Spinal cord (tissue), 10 donors: ENCODE measurements around the gene TLDC2. TPM values are rescaled to one million over a fixed set of nuclear protein-coding genes. Genes with fewer than 3 reads are reported as not detected.

ENCODE experiments used
- DNase-seq, 6 donors: peaks; one replicate each; pipeline versions ENCODE4 v3.0.0 to v3.0.0-alpha.2; 2013 to 2015; ENCODE audit warnings: low spot score in 6 of 6, low read depth in 4 of 6
- H3K27ac ChIP-seq: one replicate; pipeline ENCODE4 v1.5.1; 2013; ENCODE audit warnings: low read depth, low read length, control low read depth
- H3K27me3 ChIP-seq: one replicate; pipeline ENCODE4 v1.6.1; 2013; ENCODE audit warnings: low read length; ENCODE audit not compliant: control insufficient read depth, insufficient read depth
- H3K36me3 ChIP-seq: one replicate; pipeline ENCODE4 v1.6.1; 2013; ENCODE audit warnings: low read length; ENCODE audit not compliant: control insufficient read depth, insufficient read depth
- H3K4me1 ChIP-seq: one replicate; pipeline ENCODE4 v1.6.1; 2013; ENCODE audit warnings: low read length; ENCODE audit not compliant: control insufficient read depth, insufficient read depth
- H3K4me3 ChIP-seq: one replicate; pipeline ENCODE4 v1.5.1; 2013; ENCODE audit warnings: low read depth, low read length, control low read depth
- H3K9me3 ChIP-seq: one replicate; pipeline ENCODE4 v1.6.1; 2013; ENCODE audit warnings: low read length; ENCODE audit not compliant: control insufficient read depth, insufficient read depth
- WGBS: methylation state at CpG from one replicate; pipeline ENCODE4 v1.1.5; 2013; ENCODE audit warnings: missing lambda C conversion rate; ENCODE audit not compliant: insufficient coverage; 5-methylcytosine and 5-hydroxymethylcytosine counted together
- polyA plus RNA-seq, 2 donors: library from polyadenylated mRNA; unstranded; fragments of 120-200 nt; gene quantifications; one replicate each; pipeline ENCODE4 v1.2.1, GENCODE V29; 2013; ENCODE audit not compliant: insufficient read length in 2 of 2
- total RNA-seq, 2 donors: library from RNA; depleted of rRNA in 1 of 2; stranded (reverse); fragments of 120-200 nt in 1 of 2; fragments of >200 nt in 1 of 2; gene quantifications; one replicate each; pipeline versions ENCODE4 v1.2.3 to v1.2.4, GENCODE V29; 2013 to 2014
- donor health status: healthy.

The TLDC2 gene
- total and polyA plus RNA-seq, 4 donors: 0.28 to 2.5 (median 0.67) TPM

GRCh38 chr20:36849333-36850065 is 26.4 kb upstream of the TLDC2 start:
- Histone ChIP-seq H3K36me3 (peaks cover 38% of the 10 kb centered on the region), H3K27ac (peak overlapping the region; percentile 25), H3K4me3 (no peak overlapping the region), H3K4me1 (peaks cover 65% of the 10 kb centered on the region), H3K9me3 (no peaks in the 10 kb centered on the region), H3K27me3 (no peaks in the 10 kb centered on the region)
- DNase-seq: no peak
- WGBS: 90% methylated on average over 6 of the region's 9 CpGs

- Histone ChIP-seq H3K36me3 (peaks cover 44% of the 10 kb centered on the region), H3K4me1 (peaks cover 69% of the 10 kb centered on the region), H3K4me3 (no peak overlapping the region), H3K27me3 (no peaks in the 10 kb centered on the region), H3K9me3 (no peaks in the 10 kb centered on the region), H3K27ac (no peak overlapping the region)
- 99% methylated on average over 6 of the region's 6 CpGs for WGBS
- no peak for DNase-seq
Observed at GRCh38 chr20:36850759-36851158, 25.2 kb upstream of the TLDC2 start.

GRCh38 chr20:36851490-36851889 is 24.4 kb upstream of the TLDC2 start:
- peaks cover 69% of the 10 kb centered on the region for H3K4me1 ChIP-seq

GRCh38 chr20:36852187-36852586 is 23.8 kb upstream of the TLDC2 start:
- peak in 1 of 6 donors; percentile 62 for DNase-seq
- H3K4me3 ChIP-seq: no peak overlapping the region

More at GRCh38 chr20:36851490-36851889, 24.4 kb upstream of the TLDC2 start:
- H3K36me3 ChIP-seq: peaks cover 49% of the 10 kb centered on the region
- no peak overlapping the region for H3K4me3 ChIP-seq
- WGBS: no CpG with 5 or more reads among the region's 2 CpGs
- H3K9me3 ChIP-seq: no peaks in the 10 kb centered on the region
- H3K27me3 ChIP-seq: no peaks in the 10 kb centered on the region
- no peak for DNase-seq
- H3K27ac ChIP-seq: peak overlapping the region; percentile 58

GRCh38 chr20:36854348-36855240 is 21.3 kb upstream of the TLDC2 start:
- 81% methylated on average over 18 of the region's 21 CpGs for WGBS
- peaks cover 70% of the 10 kb centered on the region for H3K36me3 ChIP-seq
- no peaks in the 10 kb centered on the region for H3K9me3 ChIP-seq
- DNase-seq: no peak
- H3K4me3 ChIP-seq: no peak overlapping the region
- peaks cover 76% of the 10 kb centered on the region for H3K4me1 ChIP-seq
- H3K27me3 ChIP-seq: no peaks in the 10 kb centered on the region
- H3K27ac ChIP-seq: no peak overlapping the region

More at GRCh38 chr20:36852187-36852586, 23.8 kb upstream of the TLDC2 start:
- Histone ChIP-seq H3K27me3 (no peaks in the 10 kb centered on the region), H3K4me1 (peaks cover 69% of the 10 kb centered on the region), H3K9me3 (no peaks in the 10 kb centered on the region), H3K27ac (peak overlapping the region; percentile 58), H3K36me3 (peaks cover 55% of the 10 kb centered on the region)
- 45% methylated on average over 11 of the region's 12 CpGs for WGBS

GRCh38 chr20:36855241-36855657 is 20.7 kb upstream of the TLDC2 start:
- H3K27me3 ChIP-seq: no peaks in the 10 kb centered on the region
- WGBS: 80% methylated on average over 7 of the region's 7 CpGs
- peaks cover 76% of the 10 kb centered on the region for H3K4me1 ChIP-seq
- DNase-seq: no peak
- no peak overlapping the region for H3K27ac ChIP-seq
- H3K4me3 ChIP-seq: no peak overlapping the region
- H3K36me3 ChIP-seq: peaks cover 70% of the 10 kb centered on the region
- H3K9me3 ChIP-seq: no peaks in the 10 kb centered on the region

GRCh38 chr20:36856195-36856594 is 19.7 kb upstream of the TLDC2 start:
- DNase-seq: peak in 1 of 6 donors; percentile 54

GRCh38 chr20:36856691-36857635 is 19.0 kb upstream of the TLDC2 start:
- 81% methylated on average over 16 of the region's 17 CpGs for WGBS
- Histone ChIP-seq H3K4me1 (peaks cover 89% of the 10 kb centered on the region), H3K4me3 (no peak overlapping the region), H3K27ac (peak overlapping the region; percentile 44), H3K27me3 (no peaks in the 10 kb centered on the region), H3K9me3 (no peaks in the 10 kb centered on the region), H3K36me3 (peaks cover 76% of the 10 kb centered on the region)
- DNase-seq: no peak

More at GRCh38 chr20:36856195-36856594, 19.7 kb upstream of the TLDC2 start:
- Histone ChIP-seq H3K4me1 (peaks cover 85% of the 10 kb centered on the region), H3K9me3 (no peaks in the 10 kb centered on the region), H3K27me3 (no peaks in the 10 kb centered on the region), H3K4me3 (no peak overlapping the region), H3K27ac (peak overlapping the region; percentile 44), H3K36me3 (peaks cover 74% of the 10 kb centered on the region)
- WGBS: 52% methylated on average over 3 of the region's 3 CpGs

- Histone ChIP-seq H3K4me3 (no peak overlapping the region), H3K36me3 (peaks cover 60% of the 10 kb centered on the region), H3K9me3 (no peaks in the 10 kb centered on the region), H3K27me3 (no peaks in the 10 kb centered on the region), H3K27ac (peak overlapping the region; percentile 43), H3K4me1 (peaks cover 79% of the 10 kb centered on the region)
- 81% methylated on average over 4 of the region's 4 CpGs for WGBS
- DNase-seq: no peak
Observed at GRCh38 chr20:36859282-36859555, 16.7 kb upstream of the TLDC2 start.
